IgD-negative memory B cell (primary cell): ENCODE data around the gene KRT27. TPM values are rescaled to one million over a fixed set of nuclear protein-coding genes. Genes with fewer than 3 reads are reported as not detected.
"Not testable (repeated sequence)": the region's sequence is repeated elsewhere in the genome, so short reads cannot be mapped to it uniquely, and the experiment has no call there.

Source experiments
- H3K27ac Mint-ChIP-seq, 3 donors: one replicate each; pipeline ENCODE4 v1.8.0; 2020 to 2022; ENCODE audit warnings: mild to moderate bottlenecking in 3 of 3, mixed read lengths in 3 of 3, moderate library complexity in 1 of 3
- H3K27me3 Mint-ChIP-seq: one replicate; pipeline ENCODE4 v1.8.0; 2021; ENCODE audit warnings: mixed read lengths
- H3K36me3 Mint-ChIP-seq: one replicate; pipeline ENCODE4 v1.8.0; 2020; ENCODE audit warnings: mild to moderate bottlenecking, mixed read lengths
- H3K4me1 Mint-ChIP-seq, 3 donors: one replicate each; pipeline ENCODE4 v1.8.0; 2020 to 2022; ENCODE audit warnings: mixed read lengths in 3 of 3, mild to moderate bottlenecking in 1 of 3
- H3K4me3 Mint-ChIP-seq, 4 donors: one replicate each; pipeline ENCODE4 v1.8.0; 2020 to 2022; ENCODE audit warnings: mild to moderate bottlenecking in 4 of 4, mixed read lengths in 4 of 4, moderate library complexity in 3 of 4
- H3K9me3 Mint-ChIP-seq, 3 donors: one replicate each; pipeline ENCODE4 v1.8.0; 2020 to 2021; ENCODE audit warnings: mixed read lengths in 3 of 3, mild to moderate bottlenecking in 1 of 3
- polyA plus RNA-seq: library from polyadenylated mRNA; unstranded; fragments of 300-500 nt; fragmentation: Illumina TruSeq; gene quantifications from one replicate; pipeline ENCODE4 v1.2.3, GENCODE V29; 2021

KRT27 gene
- polyA plus RNA-seq, 1 donor from 2014 or later, result not detected

- H3K27me3 Mint-ChIP-seq, result peaks cover 29% of the 10 kb centered on the region
- H3K4me3 Mint-ChIP-seq, result no peak overlapping the region
- H3K4me1 Mint-ChIP-seq, result no peaks in the 10 kb centered on the region
- no peak overlapping the region for H3K27ac Mint-ChIP-seq
- no peaks in the 10 kb centered on the region for H3K36me3 Mint-ChIP-seq
- peaks cover 0 to 6% (median 4%) of the 10 kb centered on the region in 3 donors for H3K9me3 Mint-ChIP-seq
Observed at GRCh38 chr17:40751065-40751464, 31.3 kb downstream of the KRT27 start.

- Mint-ChIP-seq H3K27me3 (peaks cover 27% of the 10 kb centered on the region), H3K27ac (no peak overlapping the region), H3K4me1 (no peaks in the 10 kb centered on the region), H3K9me3 (peaks cover 0 to 6% (median 4%) of the 10 kb centered on the region in 3 donors), H3K4me3 (no peak overlapping the region), H3K36me3 (no peaks in the 10 kb centered on the region)
Observed at GRCh38 chr17:40750391-40750790, 32.0 kb downstream of the KRT27 start.

GRCh38 chr17:40748666-40749065 lies 33.7 kb downstream of the KRT27 start:
- H3K4me3 Mint-ChIP-seq, H3K9me3 Mint-ChIP-seq, H3K27ac Mint-ChIP-seq, H3K4me1 Mint-ChIP-seq, H3K36me3 Mint-ChIP-seq: not testable (repeated sequence)
- peaks cover 26% of the 10 kb centered on the region for H3K27me3 Mint-ChIP-seq

GRCh38 chr17:40738553-40738952 lies 43.8 kb downstream of the KRT27 start:
- Mint-ChIP-seq H3K4me1 (no peaks in the 10 kb centered on the region), H3K4me3 (no peak overlapping the region), H3K36me3 (peaks cover 7% of the 10 kb centered on the region), H3K27ac (no peak overlapping the region), H3K9me3 (peaks cover 2 to 7% (median 4%) of the 10 kb centered on the region in 3 donors), H3K27me3 (peaks cover 13% of the 10 kb centered on the region)

- no peak overlapping the region for H3K4me3 Mint-ChIP-seq
- peaks cover 0 to 2% (median 0%) of the 10 kb centered on the region in 3 donors for H3K4me1 Mint-ChIP-seq
- H3K36me3 Mint-ChIP-seq, result no peaks in the 10 kb centered on the region
- no peak overlapping the region for H3K27ac Mint-ChIP-seq
- H3K9me3 Mint-ChIP-seq, result peaks cover 0 to 4% (median 0%) of the 10 kb centered on the region in 3 donors
- peaks cover 6% of the 10 kb centered on the region for H3K27me3 Mint-ChIP-seq
Observed at GRCh38 chr17:40735016-40735415, 47.3 kb downstream of the KRT27 start.

- H3K36me3 Mint-ChIP-seq, result no peaks in the 10 kb centered on the region
- peaks cover 0 to 3% (median 0%) of the 10 kb centered on the region in 3 donors for H3K9me3 Mint-ChIP-seq
- H3K27ac Mint-ChIP-seq, result no peak overlapping the region
- no peak overlapping the region for H3K4me3 Mint-ChIP-seq
- H3K4me1 Mint-ChIP-seq, result peaks cover 0 to 4% (median 0%) of the 10 kb centered on the region in 3 donors
- peaks cover 6% of the 10 kb centered on the region for H3K27me3 Mint-ChIP-seq
Observed at GRCh38 chr17:40734018-40734417, 48.3 kb downstream of the KRT27 start.

- Mint-ChIP-seq H3K27me3 (peaks cover 6% of the 10 kb centered on the region), H3K4me1 (peaks cover 8 to 13% (median 9%) of the 10 kb centered on the region in 3 donors), H3K27ac (no peak overlapping the region), H3K4me3 (no peak overlapping the region), H3K9me3 (peaks cover 0 to 3% (median 0%) of the 10 kb centered on the region in 3 donors), H3K36me3 (no peaks in the 10 kb centered on the region)
Observed at GRCh38 chr17:40730970-40731369, 51.4 kb downstream of the KRT27 start.

- Mint-ChIP-seq H3K9me3 (peaks cover 0 to 3% (median 0%) of the 10 kb centered on the region in 3 donors), H3K27ac (peak overlapping the region; percentile 15 to 81 (median 78)), H3K4me1 (peaks cover 8 to 13% (median 9%) of the 10 kb centered on the region in 3 donors), H3K36me3 (no peaks in the 10 kb centered on the region), H3K27me3 (peaks cover 8% of the 10 kb centered on the region), H3K4me3 (peak overlapping the region; percentile 21 to 85 (median 64))
Observed at GRCh38 chr17:40727447-40728231, 54.7 kb downstream of the KRT27 start.

GRCh38 chr17:40726919-40727318 lies 55.4 kb downstream of the KRT27 start:
- peaks cover 8 to 13% (median 9%) of the 10 kb centered on the region in 3 donors for H3K4me1 Mint-ChIP-seq
- H3K9me3 Mint-ChIP-seq, result peaks cover 0 to 3% (median 0%) of the 10 kb centered on the region in 3 donors
- H3K27ac Mint-ChIP-seq, result no peak overlapping the region
- no peaks in the 10 kb centered on the region for H3K36me3 Mint-ChIP-seq
- H3K4me3 Mint-ChIP-seq, result no peak overlapping the region
- peaks cover 8% of the 10 kb centered on the region for H3K27me3 Mint-ChIP-seq

Other genes starting within 250 kb of the KRT27 start
- 257 TPM for gene CCR7, start 217.1 kb downstream of the KRT27 start, polyA plus RNA-seq
- 221 TPM for gene SMARCE1, start 134.7 kb downstream of the KRT27 start, polyA plus RNA-seq
- gene KRT222, start 117.4 kb downstream of the KRT27 start, polyA plus RNA-seq, result not detected
- not detected for gene KRT24, start 78.8 kb downstream of the KRT27 start, polyA plus RNA-seq
- not detected for gene KRT25, start 27.2 kb downstream of the KRT27 start, polyA plus RNA-seq
- gene KRT26, start 10.3 kb downstream of the KRT27 start, polyA plus RNA-seq, result not detected
- gene KRT28, start 17.4 kb upstream of the KRT27 start, polyA plus RNA-seq, result not detected
- 201 TPM for gene KRT10, start 40.1 kb upstream of the KRT27 start, polyA plus RNA-seq
- not detected for gene KRT12, start 84.7 kb upstream of the KRT27 start, polyA plus RNA-seq
- gene KRT20, start 102.7 kb upstream of the KRT27 start, polyA plus RNA-seq, result not detected
- not detected for gene KRT23, start 155.1 kb upstream of the KRT27 start, polyA plus RNA-seq
- gene KRT39, start 184.4 kb upstream of the KRT27 start, polyA plus RNA-seq, result not detected
- not detected for gene KRT40, start 201.8 kb upstream of the KRT27 start, polyA plus RNA-seq
- not detected for gene KRTAP3-3, start 211.6 kb upstream of the KRT27 start, polyA plus RNA-seq
- not detected for gene KRTAP3-2, start 217.4 kb upstream of the KRT27 start, polyA plus RNA-seq
- gene KRTAP3-1, start 226.6 kb upstream of the KRT27 start, polyA plus RNA-seq, result not detected
- not detected for gene KRTAP1-5, start 244.7 kb upstream of the KRT27 start, polyA plus RNA-seq
- gene KRTAP1-4, start 247.6 kb upstream of the KRT27 start, polyA plus RNA-seq, result not detected